Stimulated activated CD8-positive, alpha-beta memory T cell treated with anti-CD3 and anti-CD28 coated beads, Interleukin-7, amount 100 ng/mL, for 24 hours (primary cell): Measurements from ENCODE around the gene LRRK1.

Experiments
- DNase-seq: peaks from one replicate; pipeline ENCODE4 v3.0.0-alpha.2; 2020; ENCODE audit warnings: low read depth

The LRRK1 gene

GRCh38 chr15:101043011-101043410 is 123.9 kb downstream of the LRRK1 start:
- DNase-seq = no peak

- no peak for DNase-seq
These were observed 124.9 kb downstream of the LRRK1 start for GRCh38 chr15:101043911-101044624.

GRCh38 chr15:101044625-101045235 is 125.6 kb downstream of the LRRK1 start:
- no peak for DNase-seq

GRCh38 chr15:101045236-101045646 is 126.1 kb downstream of the LRRK1 start:
- DNase-seq = no peak

DNA sequence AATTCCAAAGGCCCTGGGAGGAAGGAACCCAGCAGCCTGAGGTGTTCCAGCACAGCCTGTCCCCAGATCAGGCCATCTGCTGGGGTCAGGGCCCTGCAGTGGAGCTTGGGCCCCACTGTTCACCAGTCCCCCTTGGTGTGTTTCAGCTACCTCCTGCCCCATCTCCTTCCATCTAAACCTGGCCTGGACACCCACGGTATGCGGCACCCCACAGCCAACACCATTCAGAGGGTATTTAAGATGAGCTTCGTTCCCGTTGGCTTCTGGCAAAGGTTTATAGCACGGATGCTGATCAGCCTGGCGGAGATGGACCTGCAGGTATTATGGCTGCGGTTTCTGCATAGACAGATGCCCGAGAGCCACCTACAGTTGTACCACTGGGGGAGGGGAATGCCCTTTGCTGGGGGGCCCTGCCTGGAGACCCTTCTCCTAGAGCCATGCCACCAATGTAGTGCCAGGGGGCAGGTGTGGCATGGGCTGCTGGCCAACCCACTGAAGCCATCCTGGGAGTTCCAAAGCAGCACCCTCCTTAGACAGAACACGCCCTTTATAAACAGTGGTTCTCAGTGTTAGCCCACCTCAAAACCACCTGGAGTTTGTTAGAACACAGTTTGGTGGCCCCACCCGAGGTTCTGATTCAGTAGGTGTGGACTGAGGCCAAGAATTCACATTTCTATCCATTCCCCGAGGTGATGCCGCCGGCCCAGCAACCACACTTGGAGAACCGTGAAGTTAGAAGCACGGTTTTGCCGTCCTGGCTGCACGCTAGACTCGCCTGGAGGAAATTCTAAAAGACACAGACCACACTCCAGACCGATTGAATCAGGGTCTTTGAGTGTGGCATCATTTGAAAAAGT is 126.9 kb downstream of the LRRK1 start:
- no peak for DNase-seq

DNA sequence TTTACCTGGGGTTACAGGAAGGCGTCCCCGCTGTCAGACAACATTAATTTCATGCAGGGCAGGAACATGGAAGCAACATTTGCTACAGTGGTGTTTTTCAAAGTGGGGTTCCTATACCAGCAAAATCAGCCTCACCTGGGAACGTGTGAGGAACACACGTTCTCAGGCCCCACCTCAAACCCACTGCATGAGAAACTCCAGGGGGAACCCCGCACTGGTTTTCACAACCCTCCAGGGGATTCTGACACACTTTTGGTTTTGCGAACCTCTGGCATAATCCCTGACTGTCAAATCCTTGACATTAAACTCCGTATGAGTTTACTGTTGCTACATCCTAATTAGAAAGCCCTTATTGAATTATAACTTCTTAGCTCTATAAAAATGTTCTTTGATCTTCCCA is 127.7 kb downstream of the LRRK1 start:
- DNase-seq = no peak

GRCh38 chr15:101047301-101047781 is 128.2 kb downstream of the LRRK1 start:
- no peak for DNase-seq

DNA sequence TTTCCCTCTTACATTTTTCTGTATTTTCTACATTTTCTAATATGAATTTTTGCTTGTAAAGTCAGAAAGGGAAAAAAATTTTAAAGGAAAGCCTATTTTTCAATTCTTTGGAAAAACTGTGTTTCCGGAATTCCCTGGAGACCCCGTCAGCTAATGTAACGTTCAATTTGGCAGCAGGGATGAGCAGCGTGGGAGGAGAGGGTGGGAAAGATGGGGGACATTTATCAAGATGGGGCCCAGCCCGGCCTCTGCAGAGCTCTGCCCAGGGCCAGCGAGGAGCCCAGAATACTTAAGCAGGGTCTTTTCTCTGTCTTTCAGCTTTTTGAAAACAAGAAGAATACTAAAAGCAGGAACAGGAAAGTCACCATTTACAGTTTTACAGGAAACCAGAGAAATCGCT is 129.0 kb downstream of the LRRK1 start:
- DNase-seq = no peak

DNA sequence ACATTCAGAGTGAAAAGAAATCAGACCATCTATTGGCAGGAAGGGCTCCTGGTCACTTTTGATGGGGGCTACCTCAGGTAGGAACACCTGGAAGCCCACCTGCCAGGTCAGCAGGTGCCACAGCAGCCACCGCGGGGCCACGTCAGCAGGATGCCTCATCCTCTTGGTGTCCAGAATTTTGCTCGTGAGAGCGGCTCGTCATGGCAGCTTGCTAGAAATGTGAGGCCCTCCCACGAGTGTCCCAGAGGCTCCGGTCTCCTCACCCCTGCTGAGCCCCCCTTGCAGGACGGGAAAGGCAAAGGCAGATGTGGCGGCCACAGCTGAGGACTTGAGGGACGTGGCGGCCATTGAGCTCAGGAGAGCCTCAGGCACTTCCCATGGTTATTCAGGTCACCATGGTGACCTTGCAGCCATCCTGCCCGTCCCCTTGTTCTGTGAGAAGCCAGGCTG is 129.4 kb downstream of the LRRK1 start:
- no peak for DNase-seq

DNA sequence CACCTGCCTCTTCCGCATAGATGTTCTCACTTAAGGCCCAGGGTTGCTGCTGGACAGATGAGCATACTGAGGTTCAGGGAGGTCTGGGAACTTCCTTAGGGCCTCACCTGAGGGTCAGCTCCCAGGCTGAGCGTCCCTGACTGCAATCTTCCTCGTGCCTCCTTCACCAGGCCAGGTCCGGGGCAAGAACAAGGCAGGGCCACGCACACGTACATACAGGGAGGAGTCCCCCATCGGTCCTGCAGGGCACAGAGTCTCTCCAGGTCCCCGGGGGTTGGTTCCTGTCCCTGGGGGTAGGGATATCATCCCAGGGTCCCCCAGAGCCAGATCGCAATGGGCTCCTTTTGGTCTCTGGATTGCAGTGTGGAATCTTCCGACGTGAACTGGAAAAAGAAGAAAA is 130.1 kb downstream of the LRRK1 start:
- no peak for DNase-seq

- DNase-seq = no peak
These were observed 130.9 kb downstream of the LRRK1 start for GRCh38 chr15:101049856-101050622.

GRCh38 chr15:101050623-101051290 is 131.6 kb downstream of the LRRK1 start:
- no peak for DNase-seq

DNA sequence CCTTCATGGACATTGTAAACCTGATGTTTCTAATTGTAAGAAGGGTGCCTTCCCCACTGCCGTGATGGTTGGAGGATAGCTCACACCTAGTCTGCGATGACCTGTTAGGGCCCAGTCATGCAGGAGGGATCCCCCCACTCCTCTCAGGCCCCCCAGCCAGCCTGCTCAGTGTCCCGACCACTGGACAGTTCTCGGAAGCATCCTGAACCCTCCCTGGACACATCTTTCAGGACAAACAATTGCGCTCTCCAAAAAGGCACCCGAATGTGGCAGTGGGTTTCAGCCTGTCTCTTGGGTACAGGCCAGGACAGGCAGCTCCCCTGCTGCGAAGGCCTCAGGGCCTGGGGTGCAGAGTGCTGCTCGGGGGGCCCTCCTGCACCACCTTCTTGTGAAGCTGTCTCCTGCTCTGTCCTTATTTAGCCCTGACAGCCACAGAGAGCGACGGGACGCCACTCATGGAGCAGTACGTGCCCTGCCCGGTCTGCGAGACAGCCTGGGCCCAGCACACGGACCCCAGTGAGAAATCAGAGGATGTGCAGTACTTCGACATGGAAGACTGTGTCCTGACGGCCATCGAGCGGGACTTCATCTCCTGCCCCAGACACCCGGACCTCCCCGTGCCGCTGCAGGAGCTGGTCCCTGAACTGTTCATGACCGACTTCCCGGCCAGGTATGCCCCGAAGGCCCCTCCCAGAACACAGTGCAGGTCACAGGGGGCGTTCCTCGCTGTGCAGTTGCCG is 132.3 kb downstream of the LRRK1 start:
- DNase-seq = no peak

- no peak for DNase-seq
These were observed 133.0 kb downstream of the LRRK1 start for GRCh38 chr15:101052031-101052620.

DNA sequence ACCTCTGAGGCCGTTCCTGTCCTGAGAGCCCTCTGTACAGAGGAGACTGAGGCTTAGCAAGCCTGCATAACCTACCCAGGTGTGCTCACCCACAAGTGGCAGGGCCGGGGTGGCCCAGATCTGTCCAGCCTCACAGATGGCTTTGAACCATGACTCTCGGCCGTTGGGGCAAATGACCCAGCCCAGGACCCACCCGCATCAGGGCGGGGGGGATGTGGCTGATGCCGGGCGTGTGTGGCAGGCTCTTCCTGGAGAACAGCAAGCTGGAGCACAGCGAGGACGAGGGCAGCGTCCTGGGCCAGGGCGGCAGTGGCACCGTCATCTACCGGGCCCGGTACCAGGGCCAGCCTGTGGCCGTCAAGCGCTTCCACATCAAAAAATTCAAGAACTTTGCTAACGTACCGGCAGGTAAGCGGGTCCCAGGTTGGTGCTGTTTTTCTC is 133.5 kb downstream of the LRRK1 start:
- DNase-seq = no peak

- DNase-seq = no peak
These were observed 134.1 kb downstream of the LRRK1 start for GRCh38 chr15:101053261-101053660.

DNA sequence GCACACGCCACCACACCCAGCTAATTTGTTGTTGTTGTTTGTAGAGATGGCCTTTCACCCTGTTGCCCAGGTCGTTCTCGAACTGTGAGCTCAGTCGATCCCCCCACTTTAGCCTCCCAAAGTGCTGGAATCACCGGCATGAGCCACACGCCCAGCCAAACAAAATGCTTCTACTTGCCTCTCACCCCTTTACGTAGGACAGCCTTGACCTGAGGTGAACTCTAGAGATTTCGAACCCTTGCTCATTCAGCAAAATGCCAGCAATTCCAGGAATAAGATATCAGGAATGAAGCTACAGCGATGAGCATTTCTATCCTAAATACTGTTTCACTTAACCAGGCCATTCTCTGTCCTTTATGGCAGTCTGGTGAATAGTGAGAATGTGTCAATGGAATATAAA is 135.0 kb downstream of the LRRK1 start:
- no peak for DNase-seq

DNA sequence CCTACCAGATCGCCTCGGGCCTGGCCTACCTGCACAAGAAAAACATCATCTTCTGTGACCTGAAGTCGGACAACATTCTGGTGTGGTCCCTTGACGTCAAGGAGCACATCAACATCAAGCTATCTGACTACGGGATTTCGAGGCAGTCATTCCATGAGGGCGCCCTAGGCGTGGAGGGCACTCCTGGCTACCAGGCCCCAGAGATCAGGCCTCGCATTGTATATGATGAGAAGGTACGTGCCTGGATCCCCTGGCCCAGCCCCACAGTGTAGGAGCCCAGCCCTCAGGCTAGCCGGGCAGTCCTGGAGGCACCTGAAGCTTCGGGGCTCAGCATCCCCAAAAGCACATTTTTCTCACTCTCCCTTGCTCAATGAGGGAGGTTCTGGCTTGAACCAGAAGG is 135.8 kb downstream of the LRRK1 start:
- DNase-seq = no peak

GRCh38 chr15:101055411-101055810 is 136.3 kb downstream of the LRRK1 start:
- no peak for DNase-seq
